H1 (cell line): ENCODE results near the gene SLC9A7. TPM values are rescaled to one million over a fixed set of nuclear protein-coding genes. Genes with fewer than 3 reads are reported as not detected.

Experiments
- CTCF ChIA-PET: fragments of 300-600 bp; sonication (Branson Sonifier 250); formaldehyde crosslinking; loops from one replicate; lab custom pipeline; 2021; ENCODE audit not compliant: partially characterized antibody; lab: Charles Lee
- POLR2A ChIA-PET: fragments of 300-600 bp; sonication (Branson Sonifier 250); formaldehyde crosslinking; loops from one replicate; lab custom pipeline; 2021; ENCODE audit warnings: inconsistent platforms; ENCODE audit not compliant: partially characterized antibody; lab: Charles Lee
- DNase-seq, 2 experiments: peaks; one replicate each; pipeline versions ENCODE4 v3.0.0 to v3.0.0-alpha.2; 2010 to 2022; ENCODE audit warnings: low spot score in 2 of 2, low read depth in 1 of 2, mixed read lengths in 1 of 2
- FAIRE-seq: peaks from 2 replicates; lab custom pipeline; 2011; peaks lifted over from hg19 to GRCh38; lab: Jason Lieb, UNC
- H2AFZ ChIP-seq: 2 replicates; pipeline ENCODE4 v1.8.1; 2012; ENCODE audit warnings: low read length, inconsistent platforms
- H2AK5ac ChIP-seq: 2 replicates; pipeline ENCODE4 v1.6.1; 2013; ENCODE audit warnings: low read depth, low read length
- H2BK120ac ChIP-seq: replicated peaks from 2 replicates; pipeline ENCODE3; 2013; ENCODE audit warnings: low read depth, low read length, inconsistent platforms
- H2BK12ac ChIP-seq: 2 replicates; pipeline ENCODE4 v1.6.1; 2013; ENCODE audit warnings: low read depth, low read length
- H2BK15ac ChIP-seq: 2 replicates; pipeline ENCODE4 v1.6.1; 2013; ENCODE audit warnings: low read length
- H2BK20ac ChIP-seq: 2 replicates; pipeline ENCODE4 v1.6.1; 2013; ENCODE audit warnings: low read length
- H2BK5ac ChIP-seq: 2 replicates; pipeline ENCODE4 v1.6.1; 2013; ENCODE audit warnings: low read depth, low read length
- H3K14ac ChIP-seq: 2 replicates; pipeline ENCODE4 v1.6.1; 2013; ENCODE audit warnings: inconsistent platforms; ENCODE audit not compliant: insufficient read length
- H3K18ac ChIP-seq: 2 replicates; pipeline ENCODE4 v1.6.1; 2013; ENCODE audit warnings: low read length; ENCODE audit errors: extremely low read depth
- H3K23ac ChIP-seq: 2 replicates; pipeline ENCODE4 v1.6.1; 2013; ENCODE audit warnings: inconsistent platforms; ENCODE audit not compliant: insufficient read length
- H3K23me2 ChIP-seq: 2 replicates; pipeline ENCODE4 v1.6.1; 2013; ENCODE audit warnings: low read depth, low read length
- H3K27ac ChIP-seq: 2 replicates; pipeline ENCODE4 v1.6.1; 2011; ENCODE audit warnings: low read depth, low read length, inconsistent platforms
- H3K27me3 ChIP-seq, 4 experiments: replicated peaks in 1 of 4; 1 replicate in 1 of 4; 2 replicates in 3 of 4; pipeline versions ENCODE4 v1.6.1 to v1.8.1; 2011 to 2013; ENCODE audit warnings: low read length in 3 of 4, mild to moderate bottlenecking in 3 of 4, inconsistent platforms in 2 of 4, mixed read lengths in 2 of 4, moderate library complexity in 1 of 4; ENCODE audit not compliant: control insufficient read depth in 3 of 4, insufficient read depth in 3 of 4; ENCODE audit errors: extremely low read depth in 1 of 4
- H3K36me3 ChIP-seq, 4 experiments: 2 replicates each; pipeline versions ENCODE4 v1.6.1 to v1.8.1; 2011 to 2013; ENCODE audit warnings: mild to moderate bottlenecking in 4 of 4, low read length in 3 of 4, moderate library complexity in 2 of 4, control low read depth in 1 of 4, inconsistent platforms in 1 of 4; ENCODE audit not compliant: insufficient read depth in 4 of 4, control insufficient read depth in 2 of 4
- H3K4ac ChIP-seq: replicated peaks from 2 replicates; pipeline ENCODE3; 2013; ENCODE audit warnings: low read length, low read depth, mixed read lengths, inconsistent platforms; ENCODE audit not compliant: insufficient read length
- H3K4me1 ChIP-seq, 4 experiments: replicated peaks in 1 of 4; 1 replicate in 1 of 4; 2 replicates in 3 of 4; pipeline versions ENCODE4 v1.6.1 to v1.8.1; 2011 to 2013; ENCODE audit warnings: low read length in 3 of 4, inconsistent platforms in 2 of 4, mixed read lengths in 1 of 4; ENCODE audit not compliant: insufficient read depth in 4 of 4, control insufficient read depth in 3 of 4
- H3K4me2 ChIP-seq, 2 experiments: 2 replicates each; pipeline versions ENCODE4 v1.6.1 to v1.8.1; 2011 to 2013; ENCODE audit warnings: low read depth in 2 of 2, low read length in 2 of 2, control low read depth in 1 of 2, inconsistent platforms in 1 of 2, mild to moderate bottlenecking in 1 of 2; ENCODE audit not compliant: insufficient read depth in 1 of 2
- H3K4me3 ChIP-seq, 4 experiments: fragments of 200-600, 300-600 bp in 1 of 4; sonication (generic), shearing (Covaris generic), sonication (Bioruptor Twin) in 1 of 4; 2 replicates each; pipeline versions ENCODE4 v1.5.1 to v1.8.1; 2011 to 2016; ENCODE audit warnings: low read length in 4 of 4, low read depth in 3 of 4, control low read depth in 2 of 4, inconsistent platforms in 2 of 4, mild to moderate bottlenecking in 2 of 4, mixed read lengths in 1 of 4, moderate library complexity in 1 of 4; ENCODE audit not compliant: insufficient read depth in 2 of 4; ENCODE audit errors: extremely low read depth in 1 of 4
- H3K56ac ChIP-seq: replicated peaks from 2 replicates; pipeline ENCODE3; 2013; ENCODE audit warnings: low read depth, mild to moderate bottlenecking, mixed read lengths, low read length, inconsistent platforms; ENCODE audit not compliant: insufficient read length
- H3K79me1 ChIP-seq: 2 replicates; pipeline ENCODE4 v1.6.1; 2013; ENCODE audit warnings: low read depth, low read length, control low read depth
- H3K79me2 ChIP-seq, 2 experiments: 2 replicates each; pipeline versions ENCODE4 v1.6.1 to v1.8.1; 2012 to 2013; ENCODE audit warnings: low read length in 2 of 2, mild to moderate bottlenecking in 2 of 2, inconsistent platforms in 1 of 2; ENCODE audit not compliant: insufficient read depth in 2 of 2, control insufficient read depth in 1 of 2
- H3K9ac ChIP-seq, 4 experiments: replicated peaks in 1 of 4; 1 replicate in 1 of 4; 2 replicates in 3 of 4; pipeline versions ENCODE4 v1.6.1 to v1.8.1; 2011 to 2013; ENCODE audit warnings: low read depth in 3 of 4, low read length in 3 of 4, control low read depth in 2 of 4, mild to moderate bottlenecking in 2 of 4, moderate library complexity in 2 of 4, inconsistent platforms in 1 of 4; ENCODE audit errors: extremely low read depth in 1 of 4
- H3K9me3 ChIP-seq, 2 experiments: 2 replicates each; pipeline versions ENCODE4 v1.6.1 to v1.8.1; 2012 to 2013; ENCODE audit warnings: mild to moderate bottlenecking in 2 of 2, moderate library complexity in 2 of 2, control low read depth in 1 of 2, inconsistent platforms in 1 of 2, low read depth in 1 of 2, low read length in 1 of 2, mixed read lengths in 1 of 2; ENCODE audit not compliant: insufficient read depth in 2 of 2
- H4K20me1 ChIP-seq, 2 experiments: replicated peaks in 1 of 2; 2 replicates each; pipeline versions ENCODE3 to v1.8.1; 2011 to 2013; ENCODE audit warnings: inconsistent platforms in 2 of 2, low read length in 2 of 2, mild to moderate bottlenecking in 1 of 2; ENCODE audit not compliant: insufficient read depth in 2 of 2, control insufficient read depth in 1 of 2
- H4K5ac ChIP-seq: 2 replicates; pipeline ENCODE4 v1.6.1; 2013; ENCODE audit warnings: low read length, low read depth, mixed read lengths, inconsistent platforms; ENCODE audit not compliant: insufficient read length
- H4K8ac ChIP-seq: 2 replicates; pipeline ENCODE4 v1.8.0; 2013; ENCODE audit warnings: mild to moderate bottlenecking, moderate library complexity, low read length, inconsistent platforms; ENCODE audit not compliant: insufficient read depth; ENCODE audit errors: extremely low read depth
- H4K91ac ChIP-seq: replicated peaks from 2 replicates; pipeline ENCODE3; 2013; ENCODE audit warnings: low read length, mixed read lengths, inconsistent platforms; ENCODE audit not compliant: insufficient read length
- CBX5 ChIP-seq: fragments of 300-800, 300-1000 bp; sonication (generic); IDR thresholded peaks from 2 replicates; pipeline ENCODE4 v1.7.1; 2016; ENCODE audit warnings: antibody characterized with exemption, low read length, low read depth
- CHD1 ChIP-seq: IDR thresholded peaks from 2 replicates; pipeline ENCODE4 v1.6.1; 2012; ENCODE audit warnings: low read depth, low read length, improper control_type of control experiment
- CHD2 ChIP-seq: IDR thresholded peaks from 2 replicates; pipeline ENCODE4 v1.6.1; 2012; ENCODE audit warnings: low read length, improper control_type of control experiment
- KDM1A ChIP-seq: fragments of 200-600, 300-600 bp; sonication (generic); IDR thresholded peaks from 2 replicates; pipeline ENCODE4 v1.7.1; 2016; ENCODE audit warnings: mild to moderate bottlenecking, low read length, borderline replicate concordance
- POLR2AphosphoS5 ChIP-seq: IDR thresholded peaks from 2 replicates; pipeline ENCODE4 v1.6.1; 2011; ENCODE audit warnings: low read depth, low read length
- RAD21 ChIP-seq, 2 experiments: IDR thresholded peaks in 1 of 2; conservative IDR thresholded peaks in 1 of 2; 2 replicates each; pipeline ENCODE4 v1.6.1; 2011; ENCODE audit warnings: low read depth in 2 of 2, low read length in 2 of 2, improper control_type of control experiment in 1 of 2, inconsistent platforms in 1 of 2, mild to moderate bottlenecking in 1 of 2, moderate library complexity in 1 of 2
- RBBP5 ChIP-seq: IDR thresholded peaks from 2 replicates; pipeline ENCODE4 v1.7.1; 2012; ENCODE audit warnings: low read depth, mild to moderate bottlenecking, inconsistent platforms, low read length, moderate library complexity, borderline replicate concordance
- SIRT6 ChIP-seq: IDR thresholded peaks from one replicate; pipeline ENCODE4 v1.7.1; 2012; ENCODE audit warnings: low read length, inconsistent platforms
- SRF ChIP-seq: IDR thresholded peaks from 2 replicates; pipeline ENCODE4 v1.6.1; 2011; ENCODE audit warnings: mild to moderate bottlenecking, low read depth, low read length, moderate library complexity
- TAF1 ChIP-seq: IDR thresholded peaks from 2 replicates; pipeline ENCODE4 v1.6.1; 2011; ENCODE audit warnings: mild to moderate bottlenecking, low read depth, low read length
- ZNF274 ChIP-seq: IDR thresholded peaks from 2 replicates; pipeline ENCODE4 v1.7.0; 2012; ENCODE audit warnings: low read length, borderline replicate concordance; ENCODE audit errors: extremely low read depth
- WGBS, 2 experiments: shearing (Covaris generic) in 1 of 2; methylation state at CpG; one replicate each; pipeline versions ENCODE4 v1.1.6 to v1.1.7; 2013 to 2015; ENCODE audit warnings: low lambda C conversion rate in 2 of 2, mixed read lengths in 2 of 2, inconsistent platforms in 1 of 2, low coverage in 1 of 2, missing lambda C conversion rate in 1 of 2; ENCODE audit not compliant: insufficient replicate concordance in 2 of 2, insufficient coverage in 1 of 2, insufficient read length in 1 of 2; ENCODE audit errors: extremely low coverage in 1 of 2, missing lambda C conversion rate in 1 of 2; 5-methylcytosine and 5-hydroxymethylcytosine counted together
- polyA plus RNA-seq, 7 experiments: library from polyadenylated mRNA; depleted of rRNA in 3 of 7; stranded (reverse) in 5 of 7; unstranded in 2 of 7; fragments of >200 nt in 5 of 7; fragments of 200-250 nt in 2 of 7; gene quantifications; 1 replicate in 5 of 7; 2 replicates in 1 of 7; 4 replicates in 1 of 7; pipeline versions ENCODE4 v1.2.1 to v1.2.3, GENCODE V29; 2011 to 2013; ENCODE audit warnings: missing spikeins in 2 of 7, mixed read lengths in 2 of 7
- total RNA-seq: library from RNA; stranded (reverse); fragmentation: NEBNext Ultra II Directional; extraction: Animal tissue kit (Norgen Biotek cat#: 25700); gene quantifications from 2 replicates; pipeline ENCODE4 v1.2.1, GENCODE V29; 2021
- TF ChIP-seq, protein P1 (sequence below): IDR thresholded peaks from 2 replicates; pipeline ENCODE4 v1.6.1; 2011; ENCODE audit warnings: low read length, improper control_type of control experiment

Gene SLC9A7
- total and polyA plus RNA-seq, 2 of the 8 experiments (the other 6 are each of a cell fraction or from before 2014, with no cell fraction given) = 6.7 to 17.2 TPM

DNA sequence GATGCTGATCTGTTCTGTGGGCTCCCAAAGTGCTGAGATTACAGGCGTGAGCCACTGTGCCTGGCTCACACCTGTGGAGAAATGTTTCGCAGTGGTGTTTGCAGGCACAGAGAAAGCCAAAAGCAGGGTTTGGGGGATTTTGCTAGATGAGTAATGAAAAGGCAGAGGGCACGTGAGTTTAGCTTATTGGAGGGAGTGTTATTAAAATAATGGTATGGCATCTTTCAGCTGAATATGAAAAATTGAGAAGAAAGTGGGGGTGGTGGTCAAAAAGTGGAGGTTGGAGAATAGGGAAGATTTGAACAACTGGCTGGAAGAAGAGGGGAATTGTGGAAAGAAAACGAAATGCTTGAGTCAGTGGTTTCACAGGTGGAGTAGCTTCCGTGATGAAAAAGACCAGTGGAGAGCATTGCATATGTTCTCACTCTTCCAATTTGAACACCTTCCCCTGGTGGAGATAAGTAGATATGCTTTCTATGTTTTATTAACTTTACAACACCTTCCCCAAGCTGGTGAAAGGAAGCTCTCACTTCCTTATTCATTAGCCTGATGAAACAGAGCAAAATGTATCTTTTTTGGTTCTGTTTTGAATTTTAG lies 186.5 kb downstream of the SLC9A7 start:
- no peak overlapping the region for H2BK120ac ChIP-seq
- H4K20me1 ChIP-seq = peaks cover 0 to 5% of the 10 kb centered on the region in 2 experiments
- H3K36me3 ChIP-seq = no peaks in the 10 kb centered on the region
- no peak overlapping the region for H3K18ac ChIP-seq
- no peaks in the 10 kb centered on the region for H3K9me3 ChIP-seq
- H2BK12ac ChIP-seq = no peak overlapping the region
- H3K14ac ChIP-seq = no peak overlapping the region
- no peak overlapping the region for H2AFZ ChIP-seq
- no peaks in the 10 kb centered on the region; a peak in 1 of 7 replicates for H3K27me3 ChIP-seq
- FAIRE-seq (no peak), DNase-seq (no peak)
- no peak overlapping the region for H4K8ac ChIP-seq
- no peak overlapping the region for H3K23ac ChIP-seq
- POLR2A ChIA-PET = interaction anchor here (1.5 kb wide), 1 partner anchor 21 kb away, joined by 4 read pairs; no protein-coding TSS in a partner anchor
- no peak overlapping the region for H3K4ac ChIP-seq
- CTCF ChIA-PET = interaction anchor here (1.1 kb wide), 1 partner anchor 87 kb away, joined by 3 read pairs; no protein-coding TSS in a partner anchor
- H3K23me2 ChIP-seq = peaks cover 6% of the 10 kb centered on the region
- no peak overlapping the region for H3K56ac ChIP-seq
- no peak overlapping the region for H3K27ac ChIP-seq
- H4K5ac ChIP-seq = no peak overlapping the region
- H3K4me1 ChIP-seq = peaks cover 0 to 12% (median 3%) of the 10 kb centered on the region in 4 experiments; a peak in 3 of 7 replicates
- no peak overlapping the region for H2AK5ac ChIP-seq
- H4K91ac ChIP-seq = no peak overlapping the region
- WGBS, 2 experiments = 83% methylated on average over 4 of the region's 5 CpGs; no CpG with 5 or more reads in 1 of the 2 experiments
- H3K4me3 ChIP-seq = no peak overlapping the region
- H3K4me2 ChIP-seq = no peak overlapping the region; a peak in 1 of 4 replicates
- H2BK5ac ChIP-seq = no peak overlapping the region
- no peak overlapping the region for H2BK15ac ChIP-seq
- no peak overlapping the region for H3K9ac ChIP-seq
- peaks cover 0 to 22% of the 10 kb centered on the region in 2 experiments; a peak in 2 of 4 replicates for H3K79me2 ChIP-seq
- no peak overlapping the region for H2BK20ac ChIP-seq
- H3K79me1 ChIP-seq = no peaks in the 10 kb centered on the region
- no peak for TF ChIP-seq CHD2
- TF ChIP-seq KDM1A = no peak
- TF ChIP-seq SIRT6 = no peak
- TF ChIP-seq RBBP5 = no peak
- TF ChIP-seq POLR2AphosphoS5 = no peak
- TF ChIP-seq ZNF274 = no peak
- TF ChIP-seq RAD21 (IDR thresholded peaks at IDR 0.05 in 1 of 2, conservative IDR thresholded peaks at IDR 0.05 in 1 of 2; ENCODE audit: low read depth in 2 of 2, low read length in 2 of 2) = no peak
- no peak for TF ChIP-seq CBX5
- no peak for TF ChIP-seq CHD1
- TF ChIP-seq SRF = no peak
- TF ChIP-seq, protein P1, sequence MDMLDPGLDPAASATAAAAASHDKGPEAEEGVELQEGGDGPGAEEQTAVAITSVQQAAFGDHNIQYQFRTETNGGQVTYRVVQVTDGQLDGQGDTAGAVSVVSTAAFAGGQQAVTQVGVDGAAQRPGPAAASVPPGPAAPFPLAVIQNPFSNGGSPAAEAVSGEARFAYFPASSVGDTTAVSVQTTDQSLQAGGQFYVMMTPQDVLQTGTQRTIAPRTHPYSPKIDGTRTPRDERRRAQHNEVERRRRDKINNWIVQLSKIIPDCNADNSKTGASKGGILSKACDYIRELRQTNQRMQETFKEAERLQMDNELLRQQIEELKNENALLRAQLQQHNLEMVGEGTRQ = no peak
- TF ChIP-seq TAF1 = no peak
